BE2C (cell line): ENCODE measurements around the gene CRNKL1.

Experiments used
- DNase-seq: peaks from one replicate; pipeline ENCODE4 v3.0.0-alpha.2; 2020
- H3K27me3 ChIP-seq: fragments of 250-450 bp; sonication (Bioruptor Pico); 2 replicates; pipeline ENCODE4 v1.5.1; 2020; ENCODE audit warnings: mild to moderate bottlenecking
- H3K36me3 ChIP-seq: fragments of 250-450 bp; sonication (Bioruptor Pico); 2 replicates; pipeline ENCODE4 v1.5.1; 2020; ENCODE audit warnings: mild to moderate bottlenecking
- H3K4me1 ChIP-seq: fragments of 250-450 bp; sonication (Bioruptor Pico); 2 replicates; pipeline ENCODE4 v1.5.1; 2020
- H3K4me3 ChIP-seq: 2 replicates; pipeline ENCODE4 v1.5.1; 2011; ENCODE audit warnings: low read depth, low read length
- H3K9me3 ChIP-seq: fragments of 250-450 bp; sonication (Bioruptor Pico); 2 replicates; pipeline ENCODE4 v1.5.1; 2020
- TF ChIP-seq, protein P1 (sequence below): IDR thresholded peaks from 2 replicates; pipeline ENCODE4 v1.5.1; 2012; ENCODE audit warnings: mild to moderate bottlenecking, low read depth, low read length

CRNKL1 gene

DNA sequence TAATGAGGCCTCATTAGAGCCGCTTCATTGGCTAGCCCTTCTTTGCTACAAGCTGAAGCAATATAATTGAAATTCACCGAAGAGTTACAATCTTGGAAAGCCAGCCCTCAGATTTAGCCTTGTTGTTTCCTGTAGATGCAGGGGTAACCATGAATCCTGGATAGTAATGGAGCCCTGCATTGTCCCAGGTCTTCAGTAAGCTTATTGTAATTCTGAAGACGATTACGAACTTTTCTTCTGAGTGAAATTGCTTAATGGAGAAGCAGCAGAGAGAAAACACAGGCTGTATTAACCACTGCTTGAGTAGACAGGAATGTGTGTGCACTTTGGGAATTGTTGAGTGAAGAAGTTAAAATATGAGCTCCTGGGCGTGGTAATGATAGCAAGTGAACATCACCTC is 61.4 kb downstream of the CRNKL1 start:
- no peaks in the 10 kb centered on the region for H3K9me3 ChIP-seq
- no peak for DNase-seq
- TF ChIP-seq, protein P1, sequence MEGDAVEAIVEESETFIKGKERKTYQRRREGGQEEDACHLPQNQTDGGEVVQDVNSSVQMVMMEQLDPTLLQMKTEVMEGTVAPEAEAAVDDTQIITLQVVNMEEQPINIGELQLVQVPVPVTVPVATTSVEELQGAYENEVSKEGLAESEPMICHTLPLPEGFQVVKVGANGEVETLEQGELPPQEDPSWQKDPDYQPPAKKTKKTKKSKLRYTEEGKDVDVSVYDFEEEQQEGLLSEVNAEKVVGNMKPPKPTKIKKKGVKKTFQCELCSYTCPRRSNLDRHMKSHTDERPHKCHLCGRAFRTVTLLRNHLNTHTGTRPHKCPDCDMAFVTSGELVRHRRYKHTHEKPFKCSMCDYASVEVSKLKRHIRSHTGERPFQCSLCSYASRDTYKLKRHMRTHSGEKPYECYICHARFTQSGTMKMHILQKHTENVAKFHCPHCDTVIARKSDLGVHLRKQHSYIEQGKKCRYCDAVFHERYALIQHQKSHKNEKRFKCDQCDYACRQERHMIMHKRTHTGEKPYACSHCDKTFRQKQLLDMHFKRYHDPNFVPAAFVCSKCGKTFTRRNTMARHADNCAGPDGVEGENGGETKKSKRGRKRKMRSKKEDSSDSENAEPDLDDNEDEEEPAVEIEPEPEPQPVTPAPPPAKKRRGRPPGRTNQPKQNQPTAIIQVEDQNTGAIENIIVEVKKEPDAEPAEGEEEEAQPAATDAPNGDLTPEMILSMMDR = no peak
- H3K4me1 ChIP-seq = peaks cover 14% of the 10 kb centered on the region
- no peaks in the 10 kb centered on the region; the same call in 1 of the 2 replicates for H3K36me3 ChIP-seq
- H3K27me3 ChIP-seq = no peaks in the 10 kb centered on the region
- no peak overlapping the region for H3K4me3 ChIP-seq

DNA sequence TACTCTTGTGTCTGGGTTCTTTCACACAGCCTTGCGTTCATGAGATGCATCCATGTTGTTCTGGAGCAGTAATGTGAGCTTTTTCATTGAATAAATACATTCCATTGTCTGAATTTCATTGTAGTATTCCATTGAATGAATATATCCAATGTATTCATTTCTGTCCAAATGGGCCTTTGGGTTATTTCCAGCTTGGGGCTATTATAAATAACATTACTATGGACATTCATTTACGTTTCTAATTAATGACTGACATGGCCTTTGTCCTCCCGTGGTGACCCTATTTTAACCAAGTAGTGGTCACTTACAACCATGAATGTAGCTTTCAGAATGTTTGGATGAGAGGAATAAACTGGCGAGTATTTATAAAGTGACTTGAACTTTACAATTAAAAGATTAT is 65.2 kb downstream of the CRNKL1 start:
- no peaks in the 10 kb centered on the region for H3K9me3 ChIP-seq
- no peaks in the 10 kb centered on the region for H3K36me3 ChIP-seq
- peaks cover 3% of the 10 kb centered on the region; the same call in 1 of the 2 replicates for H3K4me1 ChIP-seq
- TF ChIP-seq, protein P1 = no peak
- no peak for DNase-seq
- H3K27me3 ChIP-seq = no peaks in the 10 kb centered on the region
- H3K4me3 ChIP-seq = no peak overlapping the region

DNA sequence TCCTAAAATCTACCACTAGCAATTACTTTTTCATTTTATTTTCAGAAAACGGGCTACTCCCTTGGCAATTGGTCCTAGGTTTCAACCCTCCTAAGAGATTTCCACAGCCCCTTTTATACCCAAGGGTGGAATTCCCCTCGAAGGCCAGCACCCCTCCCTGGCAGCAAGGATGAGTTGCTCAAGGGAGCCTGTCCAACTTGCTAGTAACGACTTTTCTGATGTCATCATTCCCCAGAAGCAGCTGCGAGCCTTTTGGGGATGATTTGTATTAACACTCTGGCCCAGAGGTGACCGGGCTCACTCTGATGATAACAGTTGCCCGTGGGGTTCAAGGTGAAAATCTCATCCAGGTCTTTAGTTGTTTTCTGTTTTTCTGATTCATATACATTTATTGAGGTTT is 65.8 kb downstream of the CRNKL1 start:
- TF ChIP-seq, protein P1 = no peak
- no peak for DNase-seq
- no peaks in the 10 kb centered on the region for H3K36me3 ChIP-seq
- no peak overlapping the region for H3K4me3 ChIP-seq
- no peaks in the 10 kb centered on the region for H3K9me3 ChIP-seq
- no peaks in the 10 kb centered on the region for H3K27me3 ChIP-seq
- H3K4me1 ChIP-seq = peaks cover 2% of the 10 kb centered on the region; the same call in 1 of the 2 replicates
